HG03103 (cell line): Measurements from ENCODE around the gene SGIP1.
"Not testable (repeated sequence)": the region's sequence is repeated elsewhere in the genome, so short reads cannot be mapped to it uniquely, and the experiment has no call there.

ENCODE experiments used
- ATAC-seq: cut with Tn5 transposase; IDR thresholded peaks from one replicate; pipeline ENCODE4 v1.9.1; 2021; ENCODE audit warnings: low read depth; ENCODE audit not compliant: unreplicated experiment

Gene SGIP1

GRCh38 chr1:66757722-66758240 is 223.8 kb downstream of the SGIP1 start:
- peak; percentile 13 for ATAC-seq

DNA sequence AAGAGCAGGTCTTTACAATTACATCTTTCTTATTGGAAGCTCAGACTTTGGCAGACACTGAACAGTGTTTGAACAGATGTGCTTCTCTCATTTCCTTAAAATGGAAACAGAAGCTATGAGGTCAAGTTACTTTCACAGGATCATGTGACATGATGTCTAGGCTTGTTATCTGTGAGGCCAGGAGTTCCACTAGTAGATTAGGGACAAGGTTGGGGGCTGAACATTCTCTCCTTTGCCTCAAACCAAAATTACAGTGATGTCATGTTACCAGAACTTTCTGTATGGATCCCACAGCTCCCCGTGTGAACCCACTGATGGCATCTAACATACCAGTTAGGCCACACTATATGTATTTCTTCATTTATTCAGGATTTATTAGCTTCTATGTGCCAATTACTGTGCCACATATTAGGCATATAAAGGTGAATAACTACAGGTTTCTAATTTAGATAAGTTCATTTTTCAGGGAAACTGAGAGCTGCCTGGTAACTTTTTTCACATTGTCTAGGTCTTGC is 224.3 kb downstream of the SGIP1 start:
- peak; percentile 100 for ATAC-seq

GRCh38 chr1:66760506-66760905 is 226.6 kb downstream of the SGIP1 start:
- no peak for ATAC-seq

- ATAC-seq, result no peak
Observed at GRCh38 chr1:66761221-66761620, 227.3 kb downstream of the SGIP1 start.

DNA sequence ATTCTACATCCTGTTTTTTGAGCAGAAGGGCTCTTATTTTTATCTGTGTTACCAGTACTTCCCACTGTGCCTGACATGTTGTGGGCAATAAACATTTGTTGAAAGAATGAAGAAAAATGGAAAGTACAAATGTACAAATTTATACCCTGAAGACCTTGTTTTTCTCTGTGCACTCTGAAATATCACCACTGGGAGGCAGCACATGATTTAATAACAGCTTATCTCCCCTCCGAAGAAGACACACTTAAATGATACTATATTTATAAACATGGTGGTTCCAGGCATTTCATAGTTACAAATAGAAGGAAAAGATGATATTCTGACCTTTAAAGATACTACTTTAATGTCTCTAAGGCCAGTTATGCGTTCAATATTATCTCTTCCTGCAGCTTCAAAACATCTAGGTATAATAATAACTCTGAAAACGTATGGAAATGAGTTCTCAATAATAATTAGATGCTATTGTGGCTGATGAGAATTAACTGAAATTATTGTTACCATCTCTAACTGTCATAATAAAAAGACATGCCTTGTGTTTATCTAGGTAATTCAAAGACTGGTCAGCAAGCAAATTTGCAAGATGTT is 231.1 kb downstream of the SGIP1 start:
- ATAC-seq, result peak; percentile 77

- ATAC-seq, result no peak
Observed at GRCh38 chr1:66767626-66768025, 233.7 kb downstream of the SGIP1 start.

GRCh38 chr1:66768965-66769364 is 235.0 kb downstream of the SGIP1 start:
- no peak for ATAC-seq

DNA sequence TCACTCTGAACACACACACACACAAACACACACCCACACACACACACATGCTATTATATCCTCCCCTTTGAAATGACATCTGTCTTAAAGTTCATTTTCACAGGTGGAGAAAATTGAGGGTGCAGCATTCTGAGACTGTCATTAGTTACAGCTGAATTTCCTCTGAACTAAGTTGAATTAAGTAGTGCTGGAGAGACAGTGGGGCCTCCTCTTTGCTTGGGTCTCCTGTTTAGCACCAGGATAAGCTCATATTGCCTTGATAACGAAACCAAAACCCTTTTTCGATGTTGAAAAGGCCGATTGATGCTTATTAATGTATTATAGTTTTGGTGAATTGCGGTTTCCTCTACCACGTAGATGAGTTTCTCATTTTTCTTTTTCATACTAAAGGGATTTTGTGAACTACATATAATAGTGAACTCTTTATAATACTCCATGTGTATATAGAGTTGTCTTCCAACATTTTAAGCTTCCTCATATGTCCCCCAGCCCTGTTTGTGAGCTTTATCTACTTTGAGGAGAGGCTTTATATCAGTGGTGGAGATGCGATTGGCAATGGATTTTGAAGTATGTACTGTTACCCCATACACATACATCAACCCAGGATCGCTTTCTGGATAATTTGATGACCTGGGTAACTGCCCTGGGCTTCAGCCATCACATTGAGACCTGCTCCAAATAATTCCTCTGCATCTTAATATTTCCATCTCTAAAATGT is 235.7 kb downstream of the SGIP1 start:
- no peak for ATAC-seq

DNA sequence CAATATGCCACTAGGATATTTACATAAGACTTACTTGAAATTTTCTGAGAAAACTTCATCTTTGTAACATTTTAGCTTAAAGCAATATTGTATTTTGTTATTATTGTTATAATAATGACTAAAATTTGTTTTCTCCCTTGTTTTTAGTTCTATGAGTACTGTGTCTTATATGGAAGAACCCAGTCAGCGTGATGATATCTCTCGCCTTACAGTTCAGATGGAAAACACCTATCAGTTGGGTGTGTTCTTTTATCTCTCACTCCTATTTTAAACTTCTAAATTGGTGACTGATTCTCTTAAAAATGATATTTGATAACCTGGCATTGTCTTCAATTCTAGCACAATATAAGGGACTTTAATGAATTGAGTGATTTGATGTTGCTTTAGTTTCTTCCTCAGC is 236.3 kb downstream of the SGIP1 start:
- ATAC-seq, result no peak

- ATAC-seq, result no peak
Observed at GRCh38 chr1:66770694-66771093, 236.7 kb downstream of the SGIP1 start.

DNA sequence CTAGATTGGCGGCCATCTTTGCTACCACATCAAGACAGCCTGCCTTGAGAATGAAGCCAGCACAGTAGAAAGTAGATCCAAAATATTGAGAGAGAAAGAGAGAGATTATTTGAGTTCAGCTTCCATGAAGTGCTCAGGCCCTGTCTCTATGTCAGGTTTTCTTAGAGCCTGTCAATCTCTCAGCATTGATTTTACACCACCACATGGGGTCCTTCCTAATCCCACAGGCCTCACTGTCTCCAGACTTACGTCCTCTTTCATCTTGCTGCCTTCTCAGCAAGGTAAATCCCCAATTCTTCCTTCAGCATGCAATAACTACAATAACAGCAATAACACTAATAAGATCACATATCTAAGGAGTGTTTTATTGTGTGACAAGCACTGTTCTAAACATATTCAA is 239.3 kb downstream of the SGIP1 start:
- no peak for ATAC-seq

DNA sequence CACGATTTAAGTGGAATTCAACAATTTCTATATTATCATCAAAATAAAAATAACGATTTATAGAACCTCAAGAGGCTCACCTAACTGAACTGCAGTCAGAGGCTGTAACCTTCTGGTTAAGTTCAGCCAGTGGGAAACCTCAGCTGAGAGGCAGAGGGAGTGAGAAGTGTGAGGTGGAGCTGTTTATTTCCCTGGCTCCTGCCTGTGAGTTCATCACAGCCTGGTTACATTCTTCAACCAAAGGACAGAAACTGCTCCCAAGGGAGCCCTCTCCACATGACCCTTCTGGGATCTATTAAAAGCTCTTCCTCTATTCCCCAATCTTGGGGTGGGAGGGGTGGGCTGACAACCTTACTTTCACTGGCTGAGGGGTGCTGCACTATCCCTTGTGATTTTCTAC is 240.5 kb downstream of the SGIP1 start:
- ATAC-seq, result no peak

DNA sequence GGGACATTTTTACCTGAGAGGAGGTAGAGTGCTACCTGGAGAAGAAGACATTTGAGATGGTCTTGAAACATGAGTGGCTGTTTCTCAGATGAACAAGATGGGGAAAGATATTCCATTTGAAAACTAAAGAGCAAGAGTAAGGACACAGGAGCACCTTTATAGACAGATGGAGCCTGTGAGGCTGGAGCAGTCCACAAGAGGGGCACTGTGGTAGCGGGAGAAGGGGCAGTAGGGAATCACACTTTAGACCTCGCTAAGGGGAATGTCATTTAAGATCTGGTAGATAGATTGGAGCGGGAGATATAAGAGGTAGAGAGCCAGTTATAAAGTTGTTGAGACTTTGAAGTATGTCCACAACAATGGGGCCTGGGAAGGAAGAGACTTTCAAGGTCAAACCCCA is 241.7 kb downstream of the SGIP1 start:
- ATAC-seq, result no peak

DNA sequence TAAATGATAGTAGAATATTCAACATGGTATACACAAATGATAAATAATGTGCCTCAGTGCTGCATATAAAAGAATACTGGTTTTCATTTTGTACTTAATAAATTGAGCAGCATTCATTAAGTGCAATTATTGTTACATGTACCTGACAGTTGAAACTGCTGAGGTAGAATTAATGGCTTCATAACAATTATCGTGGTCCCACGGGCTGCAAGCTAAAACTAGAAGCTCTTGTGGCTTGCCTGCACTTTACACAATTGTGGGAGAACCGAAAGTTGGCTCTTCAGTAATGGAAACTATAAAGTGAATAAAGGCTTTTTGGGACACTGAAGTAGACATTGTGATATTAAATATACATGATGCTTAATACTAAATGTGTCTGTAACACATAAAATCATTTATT is 243.9 kb downstream of the SGIP1 start:
- ATAC-seq, result no peak

- no peak for ATAC-seq
Observed at GRCh38 chr1:66778266-66778665, 244.3 kb downstream of the SGIP1 start.

- no peak for ATAC-seq
Observed at GRCh38 chr1:66778969-66779368, 245.0 kb downstream of the SGIP1 start.

DNA sequence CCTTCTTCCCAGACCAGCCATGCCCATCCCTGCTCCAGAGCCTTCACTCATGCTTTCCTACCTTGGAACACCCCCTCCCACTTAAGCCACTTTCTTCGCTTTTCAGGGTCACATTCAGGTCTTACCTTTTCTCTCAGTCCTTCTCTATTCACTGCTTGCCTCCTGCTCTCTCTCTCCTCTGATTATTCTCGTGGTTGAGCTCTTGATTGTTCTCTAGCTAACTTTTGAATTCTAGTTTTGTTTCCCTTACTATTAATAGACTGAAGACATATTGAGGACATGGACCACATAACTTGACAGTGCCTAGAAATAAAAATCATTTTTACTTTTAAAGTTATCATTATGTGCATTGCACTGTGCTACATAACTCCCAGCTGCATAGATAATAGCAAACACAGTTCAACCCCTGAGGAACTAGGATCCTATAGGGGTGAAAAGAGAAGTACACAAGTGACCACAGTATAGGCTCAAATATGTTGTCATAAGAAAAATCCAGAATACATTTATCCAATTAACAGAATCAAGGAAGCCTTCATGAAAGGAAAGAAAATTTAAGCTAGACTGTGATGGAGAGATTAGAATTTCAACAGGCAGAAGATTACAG is 245.6 kb downstream of the SGIP1 start:
- no peak for ATAC-seq

DNA sequence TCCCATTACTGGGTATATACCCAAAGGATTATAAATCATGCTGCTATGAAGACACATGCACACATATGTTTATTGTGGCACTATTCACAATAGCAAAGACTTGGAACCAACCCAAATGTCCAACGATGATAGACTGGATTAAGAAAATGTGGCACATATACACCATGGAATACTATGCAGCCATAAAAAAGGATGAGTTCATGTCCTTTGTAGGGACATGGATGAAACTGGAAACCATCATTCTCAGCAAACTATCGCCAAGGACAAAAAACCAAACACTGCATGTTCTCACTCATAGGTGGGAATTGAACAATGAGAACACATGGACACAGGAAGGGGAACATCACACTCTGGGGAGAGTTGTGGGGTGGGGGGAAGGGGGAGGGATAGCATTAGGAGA is 251.8 kb downstream of the SGIP1 start:
- ATAC-seq, result not testable (repeated sequence)

- no peak for ATAC-seq
Observed at GRCh38 chr1:66787641-66788040, 253.7 kb downstream of the SGIP1 start.

DNA sequence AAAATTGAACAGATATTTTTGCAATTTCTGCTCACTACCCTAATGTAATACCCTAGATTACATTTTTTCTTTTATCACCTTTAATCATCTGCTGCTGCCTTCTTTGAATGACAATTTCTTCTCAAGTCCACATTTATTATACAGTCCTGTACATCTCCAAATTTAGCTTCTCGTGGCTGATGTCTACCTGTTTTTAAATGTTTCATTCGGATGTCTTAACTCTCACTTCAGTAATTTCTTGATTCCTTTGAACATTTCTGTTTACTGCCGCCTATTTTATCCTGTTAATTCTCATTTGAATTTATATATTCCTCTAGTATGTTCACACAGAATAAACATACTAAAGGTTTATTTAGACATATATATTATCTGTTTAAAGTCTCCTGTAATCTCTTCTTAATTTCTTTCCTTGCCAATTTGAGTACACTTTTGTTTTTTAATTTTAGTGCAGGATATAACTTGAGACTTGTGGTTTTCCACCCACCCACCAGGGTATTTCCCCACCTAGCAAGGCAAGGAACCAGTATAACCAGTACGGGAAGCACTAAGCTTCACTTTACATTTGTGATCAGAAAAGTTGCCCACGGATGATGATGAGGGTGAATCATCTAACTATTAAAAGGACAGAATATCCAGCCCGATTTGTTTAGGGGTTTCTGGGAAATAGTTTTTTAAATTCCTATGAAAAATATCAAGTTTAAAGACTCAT is 254.4 kb downstream of the SGIP1 start:
- ATAC-seq, result peak; percentile 76
